Smooth muscle cell (in vitro differentiated cells): ENCODE data around the gene DGKD. TPM values are rescaled to one million over a fixed set of nuclear protein-coding genes. Genes with fewer than 3 reads are reported as not detected.

Source experiments
- DNase-seq: peaks from one replicate; lab custom pipeline; 2025; ENCODE audit not compliant: unreplicated experiment; lab: John Stamatoyannopoulos, UW
- H2AFZ ChIP-seq: fragments of 200-600 bp; sonication (generic); 2 replicates; pipeline ENCODE4 v1.6.0; 2016; ENCODE audit warnings: antibody characterized with exemption, low read depth, mild to moderate bottlenecking
- H3F3A ChIP-seq: fragments of 200-600 bp; sonication (generic); 2 replicates; pipeline ENCODE4 v1.6.0; 2017; ENCODE audit warnings: antibody characterized with exemption, low read depth
- H3K27ac ChIP-seq: fragments of 200-600 bp; sonication (generic); 2 replicates; pipeline ENCODE4 v1.5.1; 2016; ENCODE audit warnings: low read depth, mild to moderate bottlenecking
- H3K27me3 ChIP-seq: fragments of 200-600 bp; sonication (generic); 2 replicates; pipeline ENCODE4 v1.6.1; 2016; ENCODE audit warnings: low read depth, mild to moderate bottlenecking
- H3K36me3 ChIP-seq: fragments of 200-600 bp; sonication (generic); 2 replicates; pipeline ENCODE4 v1.5.1; 2016; ENCODE audit warnings: low read depth
- H3K4me1 ChIP-seq: fragments of 200-600 bp; sonication (generic); 2 replicates; pipeline ENCODE4 v1.5.1; 2016; ENCODE audit warnings: low read depth
- H3K4me2 ChIP-seq: fragments of 200-600 bp; sonication (generic); 2 replicates; pipeline ENCODE4 v1.6.0; 2016; ENCODE audit warnings: mild to moderate bottlenecking
- H3K4me3 ChIP-seq: fragments of 200-600 bp; sonication (generic); 2 replicates; pipeline ENCODE4 v1.5.1; 2016; ENCODE audit warnings: mild to moderate bottlenecking
- H3K79me2 ChIP-seq: fragments of 200-600 bp; sonication (generic); 2 replicates; pipeline ENCODE4 v1.6.0; 2016; ENCODE audit warnings: low read depth, mild to moderate bottlenecking
- H3K9ac ChIP-seq: fragments of 200-600 bp; sonication (generic); 2 replicates; pipeline ENCODE4 v1.6.0; 2016; ENCODE audit warnings: low read depth
- H3K9me3 ChIP-seq: fragments of 200-600 bp; sonication (generic); replicated peaks from 2 replicates; pipeline ENCODE4 v1.5.1; 2016; ENCODE audit warnings: low read depth
- H4K20me1 ChIP-seq: fragments of 200-600 bp; sonication (generic); 2 replicates; pipeline ENCODE4 v1.6.0; 2016; ENCODE audit warnings: low read depth
- WGBS: methylation state at CpG from one replicate; pipeline ENCODE4 v1.1.7; 2016; ENCODE audit warnings: low lambda C conversion rate; 5-methylcytosine and 5-hydroxymethylcytosine counted together
- polyA plus RNA-seq: library from polyadenylated mRNA; unstranded; fragments of >200 nt; fragmentation: Nextera tagmentation; extraction: Ambion mirVana; gene quantifications from 2 replicates; pipeline ENCODE4 v1.2.1, GENCODE V29; 2016
- total RNA-seq: library from RNA; depleted of rRNA; stranded (reverse); fragments of >200 nt; gene quantifications from 2 replicates; pipeline ENCODE4 v1.2.3, GENCODE V29; 2014
- TF ChIP-seq, protein P1 (sequence below): fragments of 200-600 bp; sonication (generic); IDR thresholded peaks from 2 replicates; pipeline ENCODE4 v1.5.1; 2017; ENCODE audit warnings: borderline replicate concordance, mild to moderate bottlenecking, antibody characterized with exemption; ENCODE audit not compliant: insufficient read depth, poor library complexity, severe bottlenecking

DGKD gene
- total and polyA plus RNA-seq, 2 experiments from 2014 or later = 12.2 to 14.2 TPM

DNA sequence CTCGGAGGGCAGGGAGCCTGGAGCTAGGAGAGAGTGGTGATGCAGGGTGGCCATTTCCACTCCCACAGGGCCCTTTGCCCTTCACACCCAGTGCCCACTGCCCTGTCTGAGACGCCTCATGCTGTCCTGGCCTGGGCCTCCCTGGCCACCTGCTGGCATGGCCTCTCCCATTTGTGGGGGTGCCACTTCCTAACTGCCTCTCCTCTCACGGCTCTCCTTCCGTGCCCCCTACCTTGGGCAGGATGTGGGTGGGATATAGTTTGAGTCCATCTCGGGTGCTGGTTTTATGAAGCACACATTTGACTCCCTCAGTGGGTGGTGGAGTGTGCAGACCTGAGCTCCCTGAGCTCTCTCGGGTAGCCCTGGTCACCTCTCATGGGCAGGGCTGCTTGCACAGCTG is 46.0 kb downstream of the DGKD start:
- no peak overlapping the region for H3K9ac ChIP-seq

DNA sequence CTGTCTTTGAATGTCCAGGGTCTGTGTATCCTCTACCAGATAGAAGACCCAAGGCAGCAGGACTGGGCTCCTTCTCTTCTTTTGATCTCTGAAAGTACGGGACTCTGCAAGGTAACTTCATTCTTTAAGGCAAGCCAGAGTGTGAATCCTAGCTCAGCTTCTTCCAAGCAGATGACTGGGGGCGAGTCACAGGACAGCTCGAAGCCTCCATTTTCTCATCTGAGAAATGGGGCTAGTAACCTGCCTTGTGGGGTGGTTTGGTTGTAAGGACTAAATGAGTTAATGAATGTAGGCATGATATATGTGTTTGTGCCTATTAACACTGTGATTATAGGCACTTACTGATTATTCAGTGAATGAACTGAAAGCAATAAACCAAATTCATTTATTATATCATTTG is 46.7 kb downstream of the DGKD start:
- Histone ChIP-seq H4K20me1 (no peaks in the 10 kb centered on the region), H3K4me1 (no peaks in the 10 kb centered on the region), H3K9me3 (no peaks in the 10 kb centered on the region), H3K9ac (no peak overlapping the region), H3K27me3 (no peaks in the 10 kb centered on the region), H3K4me2 (no peak overlapping the region), H3K79me2 (no peaks in the 10 kb centered on the region), H2AFZ (no peak overlapping the region), H3K4me3 (no peak overlapping the region), H3K27ac (no peak overlapping the region), H3K36me3 (no peaks in the 10 kb centered on the region), H3F3A (no peaks in the 10 kb centered on the region)
- WGBS = 95% methylated on average over 3 of the region's 3 CpGs
- no peak for DNase-seq
- TF ChIP-seq, protein P1, sequence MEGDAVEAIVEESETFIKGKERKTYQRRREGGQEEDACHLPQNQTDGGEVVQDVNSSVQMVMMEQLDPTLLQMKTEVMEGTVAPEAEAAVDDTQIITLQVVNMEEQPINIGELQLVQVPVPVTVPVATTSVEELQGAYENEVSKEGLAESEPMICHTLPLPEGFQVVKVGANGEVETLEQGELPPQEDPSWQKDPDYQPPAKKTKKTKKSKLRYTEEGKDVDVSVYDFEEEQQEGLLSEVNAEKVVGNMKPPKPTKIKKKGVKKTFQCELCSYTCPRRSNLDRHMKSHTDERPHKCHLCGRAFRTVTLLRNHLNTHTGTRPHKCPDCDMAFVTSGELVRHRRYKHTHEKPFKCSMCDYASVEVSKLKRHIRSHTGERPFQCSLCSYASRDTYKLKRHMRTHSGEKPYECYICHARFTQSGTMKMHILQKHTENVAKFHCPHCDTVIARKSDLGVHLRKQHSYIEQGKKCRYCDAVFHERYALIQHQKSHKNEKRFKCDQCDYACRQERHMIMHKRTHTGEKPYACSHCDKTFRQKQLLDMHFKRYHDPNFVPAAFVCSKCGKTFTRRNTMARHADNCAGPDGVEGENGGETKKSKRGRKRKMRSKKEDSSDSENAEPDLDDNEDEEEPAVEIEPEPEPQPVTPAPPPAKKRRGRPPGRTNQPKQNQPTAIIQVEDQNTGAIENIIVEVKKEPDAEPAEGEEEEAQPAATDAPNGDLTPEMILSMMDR = no peak

More for the DNA sequence above, 46.0 kb downstream of the DGKD start:
- TF ChIP-seq, protein P1 = no peak
- no peak for DNase-seq
- H3K9me3 ChIP-seq = no peaks in the 10 kb centered on the region
- H4K20me1 ChIP-seq = no peaks in the 10 kb centered on the region
- H3K27ac ChIP-seq = no peak overlapping the region
- H3F3A ChIP-seq = no peaks in the 10 kb centered on the region
- no peak overlapping the region for H3K4me2 ChIP-seq
- no peaks in the 10 kb centered on the region for H3K4me1 ChIP-seq
- 93% methylated on average over 6 of the region's 6 CpGs for WGBS
- H3K27me3 ChIP-seq = no peaks in the 10 kb centered on the region
- H2AFZ ChIP-seq = no peak overlapping the region
- no peak overlapping the region for H3K4me3 ChIP-seq
- no peaks in the 10 kb centered on the region for H3K79me2 ChIP-seq
- H3K36me3 ChIP-seq = no peaks in the 10 kb centered on the region

DNA sequence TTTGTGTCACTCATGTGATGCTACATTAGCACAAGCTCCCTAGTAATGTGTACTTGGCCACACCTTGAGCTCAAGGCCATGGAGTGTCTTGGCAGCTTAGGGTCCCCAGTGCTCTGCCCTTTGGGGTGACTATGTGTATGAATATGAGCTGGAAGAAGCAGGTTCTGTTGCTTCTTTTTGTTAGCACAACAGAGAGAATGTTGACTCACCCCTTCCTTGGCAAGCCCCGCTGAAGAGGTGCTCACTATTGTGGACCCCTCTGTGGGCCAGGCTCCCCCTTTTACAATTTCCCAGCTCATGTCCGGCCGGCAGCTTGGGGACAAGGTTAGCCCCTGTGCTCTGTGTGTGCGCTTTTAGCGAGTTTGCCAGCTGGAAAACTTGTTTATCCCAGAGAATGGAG is 48.1 kb downstream of the DGKD start:
- H4K20me1 ChIP-seq = no peaks in the 10 kb centered on the region
- H3K9ac ChIP-seq = no peak overlapping the region
- TF ChIP-seq, protein P1 = no peak
- no peaks in the 10 kb centered on the region for H3K36me3 ChIP-seq
- H3K4me2 ChIP-seq = no peak overlapping the region
- DNase-seq = no peak
- no peak overlapping the region for H3K4me3 ChIP-seq
- H2AFZ ChIP-seq = no peak overlapping the region
- WGBS = 94% methylated on average over 5 of the region's 5 CpGs
- H3K4me1 ChIP-seq = no peaks in the 10 kb centered on the region
- H3K9me3 ChIP-seq = no peaks in the 10 kb centered on the region
- no peak overlapping the region for H3K27ac ChIP-seq
- H3K79me2 ChIP-seq = peaks cover 9% of the 10 kb centered on the region
- no peaks in the 10 kb centered on the region for H3K27me3 ChIP-seq
- H3F3A ChIP-seq = no peaks in the 10 kb centered on the region

DNA sequence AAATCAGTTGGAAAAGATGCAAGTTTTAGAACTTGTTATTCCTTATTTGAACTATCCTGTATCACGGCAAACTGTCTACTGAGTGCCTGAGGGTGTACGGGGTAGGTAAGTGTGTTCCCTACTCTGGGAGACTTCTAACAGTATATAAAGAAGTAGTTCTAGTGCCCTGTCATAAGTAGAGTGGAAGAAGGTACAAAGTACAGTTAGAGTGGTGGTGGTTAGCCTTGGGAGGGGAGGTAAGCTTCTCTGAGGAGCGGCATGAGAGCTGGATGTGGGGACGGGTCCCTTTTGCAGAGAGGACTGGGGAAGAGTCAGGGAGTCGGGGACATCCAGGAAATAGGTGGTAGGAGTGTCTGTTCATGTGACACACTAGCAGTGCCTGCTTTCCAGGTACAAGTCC is 48.5 kb downstream of the DGKD start:
- H3K36me3 ChIP-seq = no peaks in the 10 kb centered on the region
- H3K4me2 ChIP-seq = no peak overlapping the region
- no peak overlapping the region for H3K27ac ChIP-seq
- no peak overlapping the region for H3K4me3 ChIP-seq
- no peaks in the 10 kb centered on the region for H3F3A ChIP-seq
- H3K9ac ChIP-seq = no peak overlapping the region
- TF ChIP-seq, protein P1 = no peak
- no peaks in the 10 kb centered on the region for H3K4me1 ChIP-seq
- DNase-seq = no peak
- H3K27me3 ChIP-seq = no peaks in the 10 kb centered on the region
- H4K20me1 ChIP-seq = no peaks in the 10 kb centered on the region
- no peak overlapping the region for H2AFZ ChIP-seq
- WGBS = 96% methylated on average over 5 of the region's 5 CpGs
- H3K9me3 ChIP-seq = no peaks in the 10 kb centered on the region
- peaks cover 9% of the 10 kb centered on the region for H3K79me2 ChIP-seq
